AG04449 (cell line): ENCODE results near the gene TMEM255B.
"Not testable (repeated sequence)": the region's sequence is repeated elsewhere in the genome, so short reads cannot be mapped to it uniquely, and the experiment has no call there.

Source experiments
- CTCF ChIA-PET: fragments of 350-600 bp; formaldehyde crosslinking; extraction: SDS; loops from one replicate; lab custom pipeline; 2021; ENCODE audit warnings: antibody characterized with exemption; lab: Yijun Ruan, JAX
- POLR2A ChIA-PET: fragments of 400-600, 350-600 bp; formaldehyde crosslinking; extraction: SDS; loops from one replicate; lab custom pipeline; 2020; ENCODE audit warnings: antibody characterized with exemption, inconsistent platforms; lab: Yijun Ruan, JAX
- DNase-seq: peaks from one replicate; pipeline ENCODE4 v3.0.0-alpha.2; 2010; ENCODE audit warnings: low read depth, low spot score
- H3K4me3 ChIP-seq: 2 replicates; pipeline ENCODE4 v1.5.1; 2011; ENCODE audit warnings: low read depth, mild to moderate bottlenecking, control low read depth, low read length
- CTCF ChIP-seq: IDR thresholded peaks from one replicate; pipeline ENCODE4 v1.5.1; 2011; ENCODE audit warnings: mild to moderate bottlenecking, moderate library complexity, low read length, control low read depth, inconsistent platforms; ENCODE audit not compliant: insufficient read depth; ENCODE audit errors: missing control alignments

The TMEM255B gene

GRCh38 chr13:113748862-113749451 lies 10.1 kb upstream of the TMEM255B start:
- ChIA-PET POLR2A (no interaction called here), CTCF (no interaction called here)
- TF ChIP-seq CTCF = no peak
- H3K4me3 ChIP-seq = no peak overlapping the region
- no peak for DNase-seq

GRCh38 chr13:113749507-113749906 lies 9.5 kb upstream of the TMEM255B start:
- TF ChIP-seq CTCF = no peak
- DNase-seq = no peak
- H3K4me3 ChIP-seq = no peak overlapping the region
- ChIA-PET CTCF (no interaction called here), POLR2A (no interaction called here)

DNA sequence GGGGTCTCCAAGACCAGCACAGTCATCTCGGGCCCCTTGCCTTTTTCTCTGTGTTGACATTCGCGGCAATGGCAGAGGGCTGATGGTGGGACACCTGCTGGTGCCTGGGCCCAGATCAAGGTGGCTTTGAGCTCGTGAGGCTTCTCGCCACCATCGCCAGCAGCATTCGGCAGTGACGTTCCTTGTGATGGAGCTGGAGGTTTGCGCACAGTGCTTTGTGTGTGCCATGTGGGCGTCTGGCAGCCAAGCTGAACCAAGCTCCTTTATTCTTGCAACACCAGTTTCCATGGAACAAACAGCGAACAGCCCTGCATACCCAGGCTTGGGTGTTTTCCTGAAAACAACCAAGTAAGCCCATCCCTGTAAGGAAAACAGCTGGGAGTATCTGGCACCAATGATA lies 9.1 kb upstream of the TMEM255B start:
- POLR2A ChIA-PET = no interaction called here
- no peak for DNase-seq
- TF ChIP-seq CTCF = no peak
- CTCF ChIA-PET = no interaction called here
- H3K4me3 ChIP-seq = no peak overlapping the region

DNA sequence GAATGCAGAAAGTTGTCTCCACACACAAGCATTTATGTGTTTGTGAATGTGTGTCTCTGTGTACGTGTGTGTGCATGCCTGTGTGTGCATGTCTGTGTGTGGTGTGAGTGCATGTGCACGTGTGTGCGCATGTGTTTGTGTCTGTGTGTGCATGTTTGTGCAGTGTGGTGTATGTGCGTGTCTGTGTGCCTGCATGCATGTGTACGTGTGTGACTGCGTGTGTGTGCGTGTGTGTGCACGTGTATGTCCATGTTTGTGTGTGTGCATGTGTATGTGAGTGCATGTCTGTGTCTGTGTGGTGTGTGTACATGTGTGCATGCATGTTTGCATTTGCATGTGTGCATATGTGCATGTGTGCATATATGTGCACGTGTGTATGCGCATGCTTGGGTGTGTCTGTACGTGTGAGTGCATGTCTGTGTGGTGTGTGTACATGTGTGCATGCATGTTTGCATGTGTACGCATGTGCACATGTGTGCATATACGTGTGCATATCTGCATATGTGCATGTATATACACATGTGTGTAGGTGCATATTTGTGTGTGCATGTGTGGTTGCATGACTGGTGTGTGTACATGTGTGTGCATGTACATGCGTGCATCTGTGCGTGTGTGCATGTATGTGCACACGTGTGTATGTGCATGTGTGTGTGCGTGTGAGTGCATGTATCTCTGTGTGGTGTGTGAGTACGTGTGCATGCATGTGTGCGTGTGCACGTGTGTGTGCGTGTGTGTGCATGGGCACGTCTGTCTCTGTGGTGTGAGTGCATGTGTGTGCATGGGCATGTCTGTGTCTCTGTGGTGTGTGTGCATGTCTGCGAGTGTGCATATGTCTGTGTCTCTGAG lies 8.2 kb upstream of the TMEM255B start:
- no peak for TF ChIP-seq CTCF
- no peak for DNase-seq
- H3K4me3 ChIP-seq = no peak overlapping the region
- CTCF ChIA-PET = no interaction called here
- POLR2A ChIA-PET = no interaction called here

DNA sequence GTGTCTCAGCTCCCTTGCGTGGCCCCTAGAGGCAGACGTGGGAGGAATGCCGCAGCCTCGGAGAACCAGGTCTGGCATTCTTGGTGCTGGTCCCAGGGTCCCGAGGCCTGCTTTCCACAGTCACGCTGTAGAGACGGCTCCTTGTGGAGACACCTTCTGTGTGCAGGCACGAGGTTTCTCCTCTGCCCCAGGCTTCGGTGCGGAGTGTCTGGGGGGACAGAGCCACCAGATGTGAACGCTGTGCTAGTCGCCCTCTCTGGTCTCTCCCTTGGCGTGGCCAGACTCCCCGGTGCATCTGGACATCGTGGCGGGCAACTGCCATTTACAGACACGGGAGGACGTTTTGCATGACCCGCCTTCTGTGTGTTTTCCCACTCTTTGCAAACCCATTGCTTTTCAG lies 7.5 kb upstream of the TMEM255B start:
- no peak overlapping the region for H3K4me3 ChIP-seq
- no peak for DNase-seq
- ChIA-PET CTCF (no interaction called here), POLR2A (no interaction called here)
- no peak for TF ChIP-seq CTCF

- POLR2A ChIA-PET, DNase-seq, CTCF ChIA-PET: not testable (repeated sequence)
These were observed 6.6 kb upstream of the TMEM255B start for GRCh38 chr13:113752211-113752986.

More at GRCh38 chr13:113752211-113752986, 6.6 kb upstream of the TMEM255B start:
- H3K4me3 ChIP-seq = not testable (repeated sequence)
